ENCODE data around the gene ZBTB12.

ZBTB12 gene

DNA sequence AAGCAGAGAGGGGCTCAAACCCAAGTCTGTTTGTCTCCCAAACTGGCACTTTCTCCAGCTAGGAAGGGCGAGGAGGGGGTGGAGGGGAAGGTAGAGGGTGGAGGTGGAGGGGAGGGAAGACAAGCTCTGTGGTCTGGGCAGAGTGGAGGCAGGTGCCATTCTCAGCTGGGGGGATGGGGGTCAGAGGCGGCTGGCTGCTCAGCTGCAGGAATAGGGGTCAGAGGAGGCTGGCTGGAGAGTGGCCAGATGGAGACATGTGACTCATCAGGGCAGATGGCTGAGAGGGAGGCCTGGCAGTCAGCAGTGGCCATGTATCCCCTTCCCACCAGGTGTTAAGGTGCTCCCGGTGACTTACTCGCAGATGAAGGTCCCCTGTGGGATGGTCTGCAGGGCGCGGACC is 19.5 kb downstream of the ZBTB12 start:
- TF ChIP-seq, protein P1, sequence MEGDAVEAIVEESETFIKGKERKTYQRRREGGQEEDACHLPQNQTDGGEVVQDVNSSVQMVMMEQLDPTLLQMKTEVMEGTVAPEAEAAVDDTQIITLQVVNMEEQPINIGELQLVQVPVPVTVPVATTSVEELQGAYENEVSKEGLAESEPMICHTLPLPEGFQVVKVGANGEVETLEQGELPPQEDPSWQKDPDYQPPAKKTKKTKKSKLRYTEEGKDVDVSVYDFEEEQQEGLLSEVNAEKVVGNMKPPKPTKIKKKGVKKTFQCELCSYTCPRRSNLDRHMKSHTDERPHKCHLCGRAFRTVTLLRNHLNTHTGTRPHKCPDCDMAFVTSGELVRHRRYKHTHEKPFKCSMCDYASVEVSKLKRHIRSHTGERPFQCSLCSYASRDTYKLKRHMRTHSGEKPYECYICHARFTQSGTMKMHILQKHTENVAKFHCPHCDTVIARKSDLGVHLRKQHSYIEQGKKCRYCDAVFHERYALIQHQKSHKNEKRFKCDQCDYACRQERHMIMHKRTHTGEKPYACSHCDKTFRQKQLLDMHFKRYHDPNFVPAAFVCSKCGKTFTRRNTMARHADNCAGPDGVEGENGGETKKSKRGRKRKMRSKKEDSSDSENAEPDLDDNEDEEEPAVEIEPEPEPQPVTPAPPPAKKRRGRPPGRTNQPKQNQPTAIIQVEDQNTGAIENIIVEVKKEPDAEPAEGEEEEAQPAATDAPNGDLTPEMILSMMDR (IDR thresholded peaks at IDR 0.05; ENCODE audit: borderline replicate concordance, control extremely low read depth, extremely low read depth, insufficient read depth, missing control alignments) = no peak
- in situ Hi-C loops (cut with MboI; ENCODE audit: low sequenced_read_pairs, unreplicated experiment) = no loop called here
- DNase-seq (ENCODE audit: low spot score) = no peak

DNA sequence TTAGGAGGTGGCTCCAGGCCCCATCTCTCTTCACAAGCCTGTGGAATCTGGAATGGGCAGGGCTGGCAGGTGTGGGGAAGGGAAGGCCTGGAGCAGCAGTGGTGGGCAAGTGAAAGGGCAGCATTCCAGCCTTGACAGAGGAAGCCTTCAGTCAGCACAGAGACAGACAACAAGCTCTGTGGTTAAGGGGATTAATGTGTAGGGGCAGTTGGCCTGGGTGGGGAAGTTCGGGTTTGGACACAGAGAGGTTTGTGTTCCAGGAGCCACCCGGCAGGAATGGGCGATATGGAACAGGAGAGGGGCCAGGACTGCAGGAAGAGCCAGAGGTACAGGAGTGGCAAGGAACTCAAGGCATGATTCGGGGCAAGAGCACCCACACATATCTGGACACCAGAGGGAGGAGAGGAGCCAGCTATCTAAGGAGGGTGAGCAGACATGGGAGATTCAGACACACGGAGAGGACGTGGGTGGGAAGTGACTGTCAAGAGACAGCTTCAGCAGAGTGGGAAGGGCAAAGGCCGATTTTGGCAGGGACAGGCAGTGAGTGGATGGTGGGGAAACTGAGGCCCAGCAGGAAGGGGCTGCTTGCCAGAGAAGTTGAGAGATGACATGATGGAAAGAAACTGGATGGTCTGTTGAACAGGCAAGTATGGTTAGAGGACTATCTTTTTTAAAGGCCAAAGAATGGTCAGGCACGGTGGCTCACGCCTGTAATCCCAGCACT is 20.6 kb downstream of the ZBTB12 start:
- TF ChIP-seq, protein P1 (IDR thresholded peaks at IDR 0.05; ENCODE audit: borderline replicate concordance, control extremely low read depth, extremely low read depth, insufficient read depth, missing control alignments) = peak; percentile 1
- DNase-seq (ENCODE audit: low spot score) = no peak
- in situ Hi-C loops (cut with MboI; ENCODE audit: low sequenced_read_pairs, unreplicated experiment) = no loop called here

DNA sequence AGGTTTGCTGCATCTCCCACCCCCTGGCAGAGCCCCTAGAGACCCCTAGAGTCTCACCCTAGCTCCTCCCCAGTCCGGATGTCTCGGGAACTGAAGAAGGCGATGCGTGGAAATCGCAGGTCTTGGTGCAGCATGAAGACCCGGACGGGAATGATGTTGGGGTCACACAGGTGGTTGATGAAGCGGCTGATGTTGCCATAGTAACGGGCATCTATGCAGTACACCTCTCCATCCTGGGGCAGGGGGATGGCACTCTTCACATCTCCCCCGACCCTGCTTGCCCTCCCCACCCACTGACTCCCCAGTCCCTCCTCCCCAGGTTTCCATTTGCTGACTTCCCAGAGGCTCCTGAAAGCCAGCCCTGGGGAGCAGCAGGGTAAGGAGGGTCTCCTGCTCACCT is 21.3 kb downstream of the ZBTB12 start:
- in situ Hi-C loops (cut with MboI; ENCODE audit: low sequenced_read_pairs, unreplicated experiment) = no loop called here

DNA sequence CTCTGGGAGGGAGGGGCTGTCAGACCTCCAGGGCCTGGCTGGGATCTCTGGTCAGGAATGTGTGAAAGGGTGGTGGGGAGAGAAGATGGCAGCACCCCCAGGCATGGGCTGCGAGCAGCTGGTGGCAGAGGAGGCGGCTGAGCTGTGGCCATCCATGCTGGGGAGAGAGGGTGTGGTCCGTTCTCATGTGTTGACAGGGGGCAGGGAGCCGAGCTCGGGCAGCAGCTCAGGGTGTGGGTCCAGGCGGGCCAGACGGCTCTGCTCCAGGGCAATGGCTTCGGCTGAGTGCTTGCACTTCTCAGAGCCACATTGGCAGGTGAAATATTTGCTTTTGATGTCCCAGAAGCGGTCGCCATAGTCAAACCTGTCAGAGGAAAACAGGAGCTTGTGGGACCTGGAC is 22.0 kb downstream of the ZBTB12 start:
- in situ Hi-C loops (cut with MboI; ENCODE audit: low sequenced_read_pairs, unreplicated experiment) = no loop called here
- TF ChIP-seq, protein P1 (IDR thresholded peaks at IDR 0.05; ENCODE audit: borderline replicate concordance, control extremely low read depth, extremely low read depth, insufficient read depth, missing control alignments) = no peak
- DNase-seq (ENCODE audit: low spot score) = no peak

More for the DNA sequence above, 21.3 kb downstream of the ZBTB12 start:
- DNase-seq (ENCODE audit: low spot score) = no peak
- TF ChIP-seq, protein P1 (IDR thresholded peaks at IDR 0.05; ENCODE audit: borderline replicate concordance, control extremely low read depth, extremely low read depth, insufficient read depth, missing control alignments) = no peak

DNA sequence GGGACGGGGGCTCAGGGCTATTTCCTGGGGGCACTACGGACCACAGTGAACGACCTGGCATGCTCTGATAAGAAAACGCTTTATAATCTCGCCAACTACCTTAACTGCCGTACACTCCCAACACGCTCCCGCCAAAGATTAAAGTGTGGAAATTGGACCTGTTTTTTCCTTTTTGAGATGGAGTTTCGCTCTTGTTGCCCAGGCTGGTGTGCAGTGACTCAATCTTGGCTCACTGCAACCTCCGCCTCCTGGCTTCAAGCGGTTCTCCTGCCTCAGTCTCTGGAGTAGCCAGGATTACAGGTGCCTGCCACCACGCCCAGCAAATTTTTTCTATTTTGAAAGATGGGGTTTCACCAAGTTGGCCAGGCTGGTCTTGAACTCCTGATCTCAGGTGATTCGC is 22.7 kb downstream of the ZBTB12 start:
- TF ChIP-seq, protein P1 (IDR thresholded peaks at IDR 0.05; ENCODE audit: borderline replicate concordance, control extremely low read depth, extremely low read depth, insufficient read depth, missing control alignments) = no peak
- in situ Hi-C loops (cut with MboI; ENCODE audit: low sequenced_read_pairs, unreplicated experiment) = no loop called here

DNA sequence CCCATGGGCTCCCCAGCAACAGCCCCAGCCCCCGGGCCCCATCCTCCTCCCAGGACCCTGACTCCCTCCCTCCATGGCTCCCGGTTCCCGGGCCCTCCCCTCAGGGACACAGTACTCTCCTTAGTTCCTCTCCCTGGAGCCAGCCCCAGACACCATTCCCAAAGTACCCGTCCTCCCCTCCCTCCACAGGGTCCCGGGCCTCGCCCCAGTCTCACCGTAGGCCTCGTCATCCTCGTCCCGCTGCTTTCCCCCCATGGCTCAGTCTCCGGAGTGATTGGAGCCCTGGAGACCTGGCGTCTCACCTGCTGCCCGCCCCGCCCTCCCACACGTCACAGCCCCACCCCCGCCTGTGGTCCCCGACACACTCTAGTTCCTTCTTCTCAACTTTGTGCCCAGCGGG is 23.2 kb downstream of the ZBTB12 start, which contains the start of gene SLC44A4:
SLC44A4 (minus strand) TSS at position 272 of the 400 bp plus-strand sequence; CDS start at position 255, 17 bp downstream.
- in situ Hi-C loops (cut with MboI; ENCODE audit: low sequenced_read_pairs, unreplicated experiment) = no loop called here
- no peak for DNase-seq (ENCODE audit: low spot score)
- TF ChIP-seq, protein P1 (IDR thresholded peaks at IDR 0.05; ENCODE audit: borderline replicate concordance, control extremely low read depth, extremely low read depth, insufficient read depth, missing control alignments) = no peak

More for the DNA sequence above, 22.7 kb downstream of the ZBTB12 start:
- DNase-seq (ENCODE audit: low spot score) = no peak
